Measurements from ENCODE around the gene AMPH. TPM values are rescaled to one million over a fixed set of nuclear protein-coding genes. Genes with fewer than 3 reads are reported as not detected.

Gene AMPH
- total RNA-seq, 1 experiment from 2014 or later, result not detected

GRCh38 chr7:38507384-38507783 is 123.8 kb downstream of the AMPH start:
- BruUV-seq (replicated peaks), result no TSS peak
- POLR2A ChIA-PET, result no interaction called here
- no peak for DNase-seq (ENCODE audit: low read depth, low spot score)
- H3K27ac ChIP-seq (ENCODE audit: low read depth, low read length), result no peak overlapping the region
- no peaks in the 10 kb centered on the region for H3K9me3 ChIP-seq (ENCODE audit: control insufficient read depth in 1 of 2, insufficient read depth in 1 of 2, low read depth in 1 of 2, low read length in 2 of 2)
- peaks cover 30% of the 10 kb centered on the region for H3K27me3 ChIP-seq (ENCODE audit: insufficient read depth, low read length)
- TF ChIP-seq EZH2 (IDR thresholded peaks at IDR 0.05), result no peak
- no peak for TF ChIP-seq FOSL1 (IDR thresholded peaks at IDR 0.05; ENCODE audit: low read depth)
- no peak for TF ChIP-seq RAD21 (IDR thresholded peaks at IDR 0.05; ENCODE audit: low read depth)
- no peak for TF ChIP-seq ZFX (IDR thresholded peaks at IDR 0.05)
- no peak for TF ChIP-seq REST (IDR thresholded peaks at IDR 0.05; ENCODE audit: low read depth)
- TF ChIP-seq SRF (IDR thresholded peaks at IDR 0.05; ENCODE audit: low read depth), result no peak
- no peak for TF ChIP-seq ZBTB33 (IDR thresholded peaks at IDR 0.05; ENCODE audit: extremely low read depth, insufficient replicate concordance, low read length)
- TF ChIP-seq JUND (IDR thresholded peaks at IDR 0.05), result no peak
- TF ChIP-seq, protein P1, sequence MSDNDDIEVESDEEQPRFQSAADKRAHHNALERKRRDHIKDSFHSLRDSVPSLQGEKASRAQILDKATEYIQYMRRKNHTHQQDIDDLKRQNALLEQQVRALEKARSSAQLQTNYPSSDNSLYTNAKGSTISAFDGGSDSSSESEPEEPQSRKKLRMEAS (IDR thresholded peaks at IDR 0.05), result no peak
- no peak for TF ChIP-seq ZNF274 (IDR thresholded peaks at IDR 0.05; ENCODE audit: low read depth, low read length)
- TF ChIP-seq POLR2AphosphoS5 (IDR thresholded peaks at IDR 0.05; ENCODE audit: low read depth, low read length), result no peak
- no peak for TF ChIP-seq TCF7L2 (IDR thresholded peaks at IDR 0.05; ENCODE audit: borderline replicate concordance, extremely low read depth, insufficient read depth, insufficient read length)
- TF ChIP-seq EZH2phosphoT487 (IDR thresholded peaks at IDR 0.05; ENCODE audit: borderline replicate concordance), result no peak
- no peak for TF ChIP-seq EGR1 (IDR thresholded peaks at IDR 0.05; ENCODE audit: low read depth)
- intact Hi-C loops (cut with micrococcal nuclease), result no loop called here
- H3K4me1 ChIP-seq (ENCODE audit: control insufficient read depth in 1 of 2, insufficient read depth in 2 of 2, low read length in 2 of 2), result no peaks in the 10 kb centered on the region
- RAD21 ChIA-PET (ENCODE audit: low non-redundant PET in 1 of 2, low total read pairs in 2 of 2, uncharacterized antibody in 2 of 2, unreplicated experiment in 2 of 2), result no interaction called here
- no peak overlapping the region for H3K4me2 ChIP-seq (ENCODE audit: low read length)
- H3K9ac ChIP-seq (ENCODE audit: low read length), result no peak overlapping the region
- H3K79me2 ChIP-seq (ENCODE audit: insufficient read depth, low read length), result no peaks in the 10 kb centered on the region
- no peaks in the 10 kb centered on the region for H3K9me2 ChIP-seq (ENCODE audit: insufficient read depth)
- H3K4me3 ChIP-seq (replicated peaks in 1 of 2; ENCODE audit: low read depth in 1 of 2, low read length in 2 of 2), result no peak overlapping the region
- no peak for ATAC-seq
- no peaks in the 10 kb centered on the region for H4K20me1 ChIP-seq (ENCODE audit: insufficient read depth)
- H2AFZ ChIP-seq (ENCODE audit: low read depth, low read length, poor library complexity, severe bottlenecking), result no peak overlapping the region
- CTCF ChIA-PET, result no interaction called here
- no peaks in the 10 kb centered on the region for H3K36me3 ChIP-seq (ENCODE audit: control insufficient read depth in 1 of 2, insufficient read depth in 2 of 2, low read length in 2 of 2)

All from HCT116 (cell line).